ENCODE measurements around the gene WDR43.

Gene WDR43

GRCh38 chr2:28997237-28997846 lies 102.9 kb downstream of the WDR43 start:
- Histone ChIP-seq H3K4me2 (ENCODE audit: low read length) (no peak overlapping the region), H3K27me3 (ENCODE audit: control insufficient read depth, low read length) (no peaks in the 10 kb centered on the region), H3K4me3 (ENCODE audit: low read length) (no peak overlapping the region)

More at GRCh38 chr2:28997237-28997846, 102.9 kb downstream of the WDR43 start:
- no peaks in the 10 kb centered on the region for H3K36me3 ChIP-seq (ENCODE audit: control insufficient read depth, low read length)
- peaks cover 6% of the 10 kb centered on the region for H3K4me1 ChIP-seq (ENCODE audit: control insufficient read depth, low read length)
- no peak overlapping the region for H3K27ac ChIP-seq (ENCODE audit: low read depth, low read length)
- no peaks in the 10 kb centered on the region for H3K79me2 ChIP-seq (ENCODE audit: control insufficient read depth, low read length)
- no peak for TF ChIP-seq EZH2phosphoT487 (IDR thresholded peaks at IDR 0.05; ENCODE audit: borderline replicate concordance, low read length)
- TF ChIP-seq CTCF (IDR thresholded peaks at IDR 0.05; ENCODE audit: low read depth, low read length, poor library complexity, severe bottlenecking), result no peak
- H3K9me3 ChIP-seq (ENCODE audit: control insufficient read depth, insufficient read depth, low read length), result no peaks in the 10 kb centered on the region
- no peaks in the 10 kb centered on the region for H3K9me2 ChIP-seq (replicated peaks; ENCODE audit: control insufficient read depth, low read length)
- H4K20me1 ChIP-seq (ENCODE audit: control insufficient read depth, insufficient read depth, low read depth, low read length), result no peaks in the 10 kb centered on the region
- H3F3A ChIP-seq (ENCODE audit: control insufficient read depth, insufficient read depth), result no peaks in the 10 kb centered on the region
